Endometrial microvascular endothelial cells (primary cell): ENCODE measurements around the gene ESR2. TPM values are rescaled to one million over a fixed set of nuclear protein-coding genes. Genes with fewer than 3 reads are reported as not detected.
"Not testable (repeated sequence)": the region's sequence is repeated elsewhere in the genome, so short reads cannot be mapped to it uniquely, and the experiment has no call there.

Experiments used
- in situ Hi-C: cut with HindIII; loops from 2 replicates; pipeline ENCODE4 v1.10.0; 2017; ENCODE audit warnings: low sequenced_read_pairs, low pct_unique_long_range_greater_than_20kb; ENCODE audit errors: inconsistent ontology term
- total RNA-seq: library from RNA; depleted of rRNA; stranded (reverse); fragments of >200 nt; gene quantifications from one replicate; pipeline ENCODE4 v1.2.3, GENCODE V29; 2015; ENCODE audit errors: inconsistent ontology term

The ESR2 gene
- total RNA-seq, 1 donor from 2014 or later: 2.5 TPM

DNA sequence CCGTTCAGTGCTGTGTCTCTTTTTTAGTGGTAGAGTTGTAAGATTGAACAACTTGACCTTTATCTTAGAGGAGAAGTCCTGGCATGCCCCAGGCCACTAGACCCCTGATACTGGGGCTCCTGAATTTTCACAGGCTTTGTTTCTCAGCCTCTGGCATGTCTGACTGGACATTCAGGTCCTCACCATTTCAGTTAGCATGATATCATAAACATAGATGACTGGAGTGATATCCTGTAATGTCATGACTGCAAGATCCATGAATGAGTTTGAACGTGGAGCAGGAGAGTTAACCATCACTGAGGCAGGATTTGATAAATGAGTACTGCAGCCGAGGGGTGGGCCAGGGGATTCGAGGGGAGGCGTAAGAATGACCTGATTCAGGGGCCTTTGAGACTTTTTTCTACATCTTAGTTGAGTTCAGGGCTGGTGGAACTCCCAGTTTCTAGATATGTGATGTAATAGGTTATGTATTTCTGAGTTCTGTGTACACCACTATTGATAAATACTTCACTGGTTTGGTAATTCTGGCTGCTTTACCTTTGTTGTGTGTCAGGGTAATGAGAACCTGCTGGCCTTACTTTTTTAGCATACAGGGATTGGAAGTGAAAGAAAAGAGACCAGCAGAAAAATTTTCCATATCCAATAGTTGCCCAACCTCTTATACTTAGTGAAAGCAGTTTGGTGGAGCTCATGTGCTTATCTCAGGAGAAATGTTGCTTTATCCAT, 224.4 kb downstream of the ESR2 start:
- in situ Hi-C loops: no loop called here

DNA sequence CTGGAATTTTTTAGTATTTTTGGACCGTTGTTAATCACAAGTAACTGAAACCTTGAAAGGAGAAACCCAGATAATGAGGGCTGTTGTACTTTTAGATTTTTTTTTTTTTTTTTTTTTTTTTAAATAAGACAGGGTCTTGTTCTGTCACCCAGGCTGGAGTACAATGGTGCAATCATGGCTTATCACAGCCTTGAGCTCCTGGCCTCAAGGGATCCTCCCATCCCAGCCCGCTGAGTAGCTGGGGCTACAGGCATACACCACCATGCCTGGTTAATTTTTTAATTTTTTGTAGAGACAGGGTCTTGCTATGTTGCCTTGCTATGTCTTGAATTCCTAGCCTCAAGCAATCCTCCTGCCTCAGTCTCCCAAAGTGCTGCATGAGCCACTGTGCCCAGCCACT, 229.7 kb downstream of the ESR2 start:
- in situ Hi-C loops: no loop called here

DNA sequence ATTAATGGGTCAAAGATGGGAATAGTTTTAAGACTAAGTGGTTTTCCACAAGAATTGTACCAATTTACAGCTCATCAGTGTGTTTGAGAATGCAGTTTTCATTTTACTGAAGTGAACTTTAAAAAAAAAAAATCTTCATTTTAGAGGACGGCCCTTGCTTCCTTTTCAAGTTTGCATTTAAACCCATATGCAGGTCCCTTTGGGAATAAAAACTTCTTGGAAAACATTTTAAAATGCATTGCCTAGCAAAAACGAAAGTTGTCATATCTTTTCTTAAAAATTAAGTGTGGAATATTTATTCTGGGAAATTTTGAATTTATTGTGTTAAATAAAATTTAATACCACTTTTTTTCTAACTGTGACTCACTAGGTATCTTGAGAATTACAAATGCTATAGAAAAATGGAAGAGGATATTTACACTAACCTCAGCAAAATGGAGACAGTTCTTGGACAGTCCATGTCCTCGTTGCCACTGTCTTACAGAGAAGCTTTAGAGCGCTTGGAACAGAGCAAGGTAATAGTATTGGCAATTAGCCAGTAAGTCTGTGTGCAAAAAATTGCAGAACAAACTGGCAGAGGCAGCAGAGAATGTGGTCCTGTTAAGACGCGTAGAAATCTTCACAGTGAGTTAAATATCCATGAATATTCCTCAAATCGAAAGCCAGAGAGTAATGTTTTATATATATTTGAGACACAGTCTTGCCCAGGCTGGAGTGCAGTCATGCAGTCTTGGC, 231.6 kb downstream of the ESR2 start:
- in situ Hi-C loops: no loop called here

DNA sequence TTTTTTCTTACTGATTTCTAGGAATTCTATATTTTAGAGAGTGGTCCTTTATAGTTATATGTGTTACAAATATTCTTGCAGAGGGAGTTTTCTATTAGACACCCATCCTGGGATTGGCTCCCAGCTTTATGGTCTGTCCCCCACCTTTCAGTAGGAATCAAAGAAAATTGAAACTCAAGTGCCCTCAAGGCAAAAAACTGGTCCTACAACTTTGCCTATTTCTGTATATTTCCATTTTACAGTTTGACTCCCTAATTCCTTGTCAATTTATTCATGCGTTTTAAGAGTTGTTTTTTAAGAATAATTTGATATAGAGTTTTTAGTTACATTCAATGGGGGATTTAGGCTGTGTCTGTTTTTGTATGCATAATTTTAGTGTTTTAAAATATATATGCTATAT, 232.5 kb downstream of the ESR2 start:
- in situ Hi-C loops: no loop called here

DNA sequence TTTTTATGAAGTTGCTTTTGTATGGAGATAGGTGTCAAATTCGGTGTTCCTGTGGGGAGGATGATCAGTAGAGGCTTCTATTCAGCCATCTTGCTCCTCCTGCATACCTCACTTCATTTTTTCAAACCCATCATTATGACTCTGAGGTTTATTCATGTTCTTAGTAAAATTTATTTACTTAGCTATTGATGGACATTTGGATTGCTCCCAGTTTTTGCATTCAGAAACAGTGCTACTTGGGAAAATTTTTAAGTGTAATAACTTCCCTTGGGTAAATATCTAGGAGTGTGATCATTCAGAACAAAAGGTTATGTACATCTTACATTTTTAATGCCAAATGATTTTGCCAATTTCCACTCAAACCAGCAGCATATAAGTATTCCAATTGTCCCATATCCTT, 233.1 kb downstream of the ESR2 start:
- in situ Hi-C loops: no loop called here

DNA sequence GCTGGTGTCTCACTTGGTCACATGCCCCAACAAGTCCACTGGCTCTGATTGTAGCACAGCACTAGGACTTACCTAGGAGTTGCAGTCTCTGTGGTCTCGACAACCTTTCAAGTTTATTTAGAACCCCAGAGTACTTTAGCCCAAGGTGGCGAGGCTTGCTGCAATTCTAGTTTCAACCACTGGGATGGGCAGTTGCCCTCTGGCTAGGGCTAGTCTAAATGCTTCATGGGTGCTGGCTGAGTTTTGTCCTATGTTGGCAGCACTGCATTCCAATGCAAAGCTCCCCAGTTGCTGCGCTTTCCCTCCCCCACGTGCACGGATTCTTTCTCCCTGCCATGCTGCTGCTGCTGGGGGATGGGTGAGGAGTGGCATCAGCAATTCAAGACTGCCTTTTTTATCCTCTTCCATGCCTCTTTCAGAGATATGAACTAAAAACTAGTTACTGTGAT, 233.5 kb downstream of the ESR2 start:
- in situ Hi-C loops: no loop called here

DNA sequence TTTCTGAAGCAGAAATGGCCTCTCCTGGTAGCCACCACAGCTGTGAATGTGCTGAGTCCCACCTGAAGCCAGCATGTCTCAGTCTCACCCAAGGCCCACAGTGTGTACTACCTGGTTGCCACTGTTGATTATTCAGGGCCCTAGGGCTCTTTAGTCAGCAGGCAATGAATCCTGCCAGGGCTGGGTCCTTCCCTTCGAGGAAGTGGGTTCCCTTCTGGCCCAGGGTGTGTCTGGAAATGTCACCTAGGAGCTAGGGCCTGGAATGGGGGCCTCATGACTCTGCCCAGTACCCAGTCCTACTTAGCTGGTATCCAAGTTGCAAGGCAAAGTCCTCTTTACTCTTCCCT, 234.0 kb downstream of the ESR2 start:
- in situ Hi-C loops: no loop called here

DNA sequence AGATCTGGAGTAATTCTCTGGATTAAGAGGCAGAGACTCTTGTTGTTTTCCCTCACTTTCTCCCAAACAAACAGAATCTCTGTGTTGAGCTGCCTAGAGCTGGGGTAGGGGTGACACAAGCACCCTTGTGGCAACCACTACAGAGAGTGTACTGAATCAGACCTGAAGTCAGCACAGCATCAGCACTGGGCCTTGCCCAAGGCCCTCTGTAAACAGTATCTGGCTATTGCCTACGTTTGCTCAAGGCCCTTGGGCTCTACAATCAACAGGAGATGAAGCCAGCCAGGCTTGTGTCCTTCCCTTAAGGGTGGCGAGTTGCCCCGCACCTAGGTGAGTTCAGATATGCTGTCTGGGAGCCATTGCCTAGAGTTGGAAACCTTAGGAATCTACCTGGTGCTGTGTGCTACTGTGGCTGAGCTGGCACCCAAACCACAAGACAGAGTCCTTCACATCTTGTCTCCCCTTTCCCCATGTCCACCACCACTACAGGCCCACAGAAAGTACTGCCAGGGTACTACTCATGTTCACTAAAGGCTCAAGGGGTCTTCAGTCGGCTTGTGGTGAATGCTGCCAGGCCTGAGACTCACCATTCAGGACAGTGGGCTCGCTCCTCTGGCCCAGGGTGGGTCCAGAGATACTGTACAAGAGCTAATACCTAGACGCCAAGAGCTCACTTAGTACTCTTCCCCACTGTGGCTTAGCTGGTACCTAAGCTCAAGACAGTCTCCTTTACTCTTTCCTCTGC, 234.5 kb downstream of the ESR2 start:
- in situ Hi-C loops: no loop called here

DNA sequence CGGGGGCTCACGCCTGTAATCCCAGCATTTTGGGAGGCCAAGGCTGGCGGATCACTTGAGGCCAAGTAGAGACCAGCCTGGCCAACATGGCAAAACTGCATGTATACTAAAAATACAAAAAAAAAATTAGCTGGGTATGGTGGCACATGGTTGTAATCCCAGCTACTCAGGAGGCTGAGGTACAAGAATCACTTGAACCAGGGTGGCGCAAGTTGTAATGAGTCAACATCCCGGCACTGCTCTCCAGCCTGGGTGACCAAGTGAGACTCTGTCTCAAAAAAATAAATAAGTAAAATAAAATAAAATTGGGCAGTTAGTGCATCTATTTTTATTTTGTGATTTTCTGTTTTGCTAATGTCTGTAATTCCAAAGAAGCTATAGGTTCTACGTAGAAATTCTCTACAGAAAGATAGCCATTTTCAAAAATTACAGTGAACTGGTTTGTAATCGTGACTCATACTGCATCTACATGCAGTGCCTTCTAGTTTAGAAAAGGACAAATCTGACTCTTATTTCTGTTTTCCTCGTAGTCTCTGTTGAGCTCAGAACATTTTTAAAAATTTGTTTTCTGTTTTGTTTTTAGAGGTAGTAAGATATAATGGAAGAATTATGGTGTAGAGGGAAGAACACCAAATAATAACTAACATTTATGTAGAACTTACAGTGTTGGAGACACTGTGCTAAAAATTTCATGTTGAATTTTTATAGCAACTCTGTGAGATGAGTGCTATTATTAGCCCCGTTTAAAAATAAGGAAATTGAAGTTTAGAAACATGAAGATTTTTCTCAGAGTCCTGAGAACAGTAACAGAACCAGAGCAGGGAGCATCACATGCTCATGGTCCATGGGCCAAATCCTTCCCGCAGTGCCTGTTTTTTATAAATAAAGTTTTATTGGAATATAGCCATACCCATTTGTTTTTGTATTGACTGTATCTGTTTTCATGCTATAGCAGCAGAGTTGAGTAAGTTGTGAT, 240.2 kb downstream of the ESR2 start:
- in situ Hi-C loops: no loop called here

DNA sequence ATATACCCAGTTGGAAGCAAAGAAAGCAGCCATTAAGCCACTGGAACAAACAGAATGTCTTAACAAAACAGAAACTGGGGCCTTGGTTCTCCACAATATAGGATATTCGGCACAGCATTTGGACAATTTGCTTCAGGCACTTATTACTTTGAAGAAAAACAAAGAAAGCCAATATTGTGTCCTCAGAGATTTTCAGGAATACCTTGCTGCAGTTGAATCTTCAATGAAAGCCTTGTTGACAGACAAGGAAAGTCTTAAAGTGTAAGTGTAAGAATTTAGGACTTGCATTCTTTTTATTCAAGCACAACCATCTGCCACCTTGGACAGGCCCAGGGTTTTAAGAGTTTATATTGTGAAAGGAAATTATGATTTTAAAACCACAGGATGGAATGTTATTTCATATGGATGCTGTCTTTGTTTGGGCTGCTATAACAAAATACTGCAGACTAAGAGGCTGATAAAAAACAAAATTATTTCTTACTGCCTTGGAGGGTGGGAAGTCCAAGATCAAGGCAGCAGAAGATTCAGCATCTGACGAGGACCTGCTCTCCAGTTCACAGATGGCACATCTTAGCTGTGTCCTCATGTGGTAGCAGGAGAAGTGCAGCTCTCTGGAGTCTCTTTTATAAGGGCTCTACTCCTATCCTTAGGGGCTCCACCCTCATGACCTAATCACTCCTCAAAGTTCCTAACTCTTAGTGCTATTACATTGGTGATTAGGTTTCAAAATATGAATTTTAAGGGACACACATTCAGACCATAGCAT, 244.4 kb downstream of the ESR2 start:
- in situ Hi-C loops: no loop called here

DNA sequence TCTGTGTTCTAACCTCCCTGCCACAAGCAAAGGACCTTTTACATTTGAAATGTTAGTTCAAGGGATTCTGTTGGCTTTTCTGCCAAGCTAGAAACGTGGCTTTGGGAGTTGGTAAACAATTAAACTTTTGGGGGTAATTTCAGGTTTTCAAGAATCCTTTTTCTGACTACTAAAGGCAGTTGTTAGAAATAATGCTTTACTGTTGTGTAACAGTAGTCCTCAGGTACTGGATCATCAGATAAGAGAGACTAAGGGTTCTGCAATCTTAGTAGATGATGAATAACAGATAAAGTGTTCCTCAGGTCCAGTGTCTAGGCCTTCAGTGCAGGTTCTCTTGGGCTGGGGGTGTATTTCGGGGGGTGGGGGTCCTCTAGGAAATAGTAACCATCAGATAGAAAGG, 249.1 kb downstream of the ESR2 start:
- in situ Hi-C loops: no loop called here

DNA sequence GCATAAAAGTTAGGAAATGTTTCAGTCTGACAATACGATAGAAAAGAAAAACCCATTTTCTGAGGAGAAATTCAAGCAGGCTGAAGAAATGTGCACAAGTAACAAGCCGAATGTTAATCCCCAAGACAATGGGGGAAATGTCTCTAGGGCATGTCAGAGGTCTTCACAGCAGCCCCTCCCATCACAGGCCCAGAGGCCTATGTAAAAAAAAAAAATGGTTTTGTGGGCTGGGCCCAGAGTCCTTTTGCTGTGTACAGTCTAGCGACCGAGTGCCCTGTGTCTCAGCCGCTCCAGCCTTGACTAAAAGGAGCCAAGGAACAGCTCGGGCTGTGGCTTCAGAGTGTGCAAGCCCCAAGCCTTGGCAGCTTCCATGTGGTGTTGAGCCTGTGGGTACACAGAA, 250.9 kb downstream of the ESR2 start:
- in situ Hi-C loops: not testable (repeated sequence)

DNA sequence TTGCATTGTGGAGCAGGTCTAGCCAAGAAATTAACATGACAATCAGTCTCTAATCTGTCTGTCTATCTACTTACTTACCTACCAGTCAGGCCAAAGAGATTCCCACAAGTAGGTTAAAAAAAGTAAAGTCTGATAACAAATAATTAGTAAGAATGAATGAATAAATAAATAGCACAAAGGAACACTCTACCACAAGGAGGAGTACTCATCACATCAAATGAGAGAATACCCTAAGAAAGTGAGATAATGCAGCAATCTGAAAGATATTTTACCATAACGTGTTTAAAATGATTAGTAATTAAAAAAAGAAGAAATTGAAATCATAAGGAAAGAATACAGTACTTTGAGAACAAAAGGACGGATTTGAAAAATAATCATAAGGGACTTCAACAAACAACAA, 254.1 kb downstream of the ESR2 start:
- in situ Hi-C loops: no loop called here

DNA sequence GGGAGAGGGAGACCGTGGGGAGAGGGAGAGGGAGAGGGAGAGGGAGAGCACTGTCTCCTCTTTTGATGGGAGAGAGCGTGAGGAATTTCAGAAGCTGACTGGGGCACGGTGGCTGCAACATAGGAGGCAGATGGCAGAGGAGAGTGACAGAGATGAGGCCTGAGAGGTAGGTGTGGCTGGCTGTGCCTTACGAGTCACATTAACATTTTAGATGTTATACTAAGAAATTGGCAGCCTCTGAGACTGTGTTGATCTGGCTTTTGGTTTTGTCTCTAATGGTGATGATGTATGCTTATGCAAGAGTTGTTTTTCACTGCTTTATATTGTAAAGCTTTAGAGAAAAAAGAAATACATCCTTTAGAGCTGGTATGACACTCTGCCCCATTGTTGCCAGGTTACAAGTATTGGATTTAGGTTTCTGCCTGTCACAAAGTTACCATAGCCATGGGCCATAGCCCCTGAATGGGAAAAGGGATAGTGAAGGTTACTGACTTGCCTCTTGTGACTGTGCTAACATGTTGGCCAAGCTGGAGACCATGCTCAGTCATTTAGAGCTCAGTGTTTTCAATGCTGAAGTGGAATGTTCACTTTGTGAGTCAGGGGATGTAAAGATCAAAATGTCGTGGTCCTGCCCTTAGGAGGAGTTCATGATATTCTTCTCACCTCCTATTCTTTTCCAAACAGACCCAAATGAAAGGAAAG, 255.2 kb downstream of the ESR2 start:
- in situ Hi-C loops: no loop called here

DNA sequence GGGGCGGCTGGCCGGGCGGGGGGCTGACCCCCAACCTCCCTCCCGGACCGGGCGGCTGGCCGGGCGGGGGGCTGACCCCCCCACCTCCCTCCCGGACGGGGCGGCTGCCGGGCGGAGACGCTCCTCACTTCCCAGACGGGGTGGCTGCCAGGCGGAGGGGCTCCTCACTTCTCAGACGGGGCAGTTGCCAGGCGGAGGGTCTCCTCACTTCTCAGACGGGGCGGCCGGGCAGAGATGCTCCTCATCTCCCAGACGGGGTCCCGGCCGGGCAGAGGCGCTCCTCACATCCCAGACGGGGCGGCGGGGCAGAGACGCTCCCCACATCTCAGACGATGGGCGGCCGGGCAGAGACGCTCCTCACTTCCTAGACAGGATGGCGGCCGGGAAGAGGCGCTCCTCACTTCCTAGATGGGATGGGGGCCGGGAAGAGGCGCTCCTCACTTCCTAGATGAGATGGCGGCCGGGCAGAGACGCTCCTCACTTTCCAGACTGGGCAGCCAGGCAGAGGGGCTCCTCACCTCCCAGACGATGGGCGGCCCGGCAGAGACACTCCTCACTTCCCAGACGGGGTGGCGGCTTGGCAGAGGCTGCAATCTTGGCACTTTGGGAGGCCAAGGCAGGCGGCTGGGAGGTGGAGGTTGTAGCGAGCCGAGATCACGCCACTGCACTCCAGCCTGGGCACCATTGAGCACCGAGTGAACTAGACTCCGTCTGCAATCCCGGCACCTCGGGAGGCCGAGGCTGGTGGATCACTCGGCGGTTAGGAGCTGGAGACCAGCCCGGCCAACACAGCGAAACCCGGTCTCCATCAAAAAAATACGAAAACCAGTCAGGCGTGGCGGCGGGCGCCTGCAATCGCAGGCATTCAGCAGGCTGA, 256.1 kb downstream of the ESR2 start:
- in situ Hi-C loops: not testable (repeated sequence)

DNA sequence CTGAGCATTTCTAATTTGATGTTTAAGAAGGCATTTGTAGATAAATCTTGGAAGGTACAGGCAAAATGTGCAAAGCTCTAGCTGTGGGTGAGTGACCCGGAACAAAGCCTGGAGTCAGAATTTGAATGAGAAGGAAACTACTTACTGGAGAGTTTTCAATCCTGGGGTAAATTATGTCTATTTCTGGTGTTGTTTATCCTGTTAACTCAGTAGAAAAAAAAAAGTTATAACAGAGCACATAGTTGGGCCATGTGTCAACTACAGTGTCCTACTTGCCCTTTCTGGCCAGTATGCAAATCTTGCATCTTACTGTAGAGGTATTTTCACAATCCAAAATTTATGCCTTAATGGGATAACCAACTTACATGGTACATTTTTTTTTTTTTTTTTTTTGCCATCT, 259.0 kb downstream of the ESR2 start:
- in situ Hi-C loops: no loop called here
